ENCODE data around the gene ZNF22.

ZNF22 gene

DNA sequence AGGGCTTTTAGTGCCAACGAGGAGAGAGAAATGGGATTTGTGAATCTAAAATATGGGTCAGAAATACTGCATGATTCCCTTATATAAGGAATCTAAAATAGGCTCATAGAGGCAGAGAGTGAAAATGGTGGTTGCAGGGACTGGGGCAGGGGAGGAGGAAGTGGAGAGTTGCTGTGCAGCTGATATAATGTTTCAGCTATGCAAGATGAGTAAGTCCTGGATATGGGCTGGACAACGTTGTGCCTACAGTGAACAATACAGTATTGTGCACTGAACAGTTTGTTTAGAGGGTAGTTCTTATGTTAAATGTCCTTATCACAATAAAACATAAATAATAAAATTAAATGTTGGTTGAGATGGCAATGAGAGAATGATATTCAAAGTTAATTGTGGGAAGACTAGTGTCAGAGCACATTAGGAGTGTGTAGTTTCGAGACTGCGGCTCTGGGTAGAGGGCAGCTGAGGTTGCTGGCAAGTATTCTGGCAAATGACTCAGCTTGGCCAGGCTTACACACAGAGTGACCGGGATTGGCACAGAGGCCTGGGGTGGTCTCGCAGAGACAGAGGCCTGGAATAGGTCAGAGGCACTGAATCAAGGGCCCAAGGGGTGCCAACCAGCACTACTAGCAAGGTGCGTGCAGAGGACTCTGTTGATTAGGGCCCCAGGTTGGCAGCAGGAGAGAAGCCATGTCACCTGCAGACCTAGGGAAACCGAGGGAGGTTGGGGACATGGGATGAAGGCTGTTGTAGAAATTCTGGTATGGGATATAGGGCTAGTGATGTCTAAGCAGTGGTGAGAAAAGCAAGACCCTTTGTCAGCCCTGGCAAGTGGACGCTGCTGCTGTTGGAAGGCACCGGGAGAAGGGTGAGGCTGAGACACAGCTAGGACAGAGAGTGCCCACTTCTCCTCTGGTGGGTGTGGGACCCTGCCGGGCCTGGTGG lies 19.3 kb upstream of the ZNF22 start:
- DNase-seq (ENCODE audit: extremely low spot score), result no peak
- ChIA-PET CTCF (interaction anchor here (0.9 to 1.2 kb wide), 3 partner anchors 8 to 74 kb away, joined by 3 read pairs; no protein-coding TSS in a partner anchor), POLR2A (interaction anchor here (1.1 to 1.2 kb wide), 2 partner anchors 9 to 23 kb away, joined by 3 to 4 read pairs; no protein-coding TSS in a partner anchor)
- TF ChIP-seq LEF1 (IDR thresholded peaks at IDR 0.05; ENCODE audit: borderline replicate concordance) (no peak), L3MBTL2 (conservative IDR thresholded peaks at IDR 0.05) (no peak), TARDBP (IDR thresholded peaks at IDR 0.05) (no peak), NFRKB (IDR thresholded peaks at IDR 0.05) (no peak), ELF4 (IDR thresholded peaks at IDR 0.05) (no peak), SUZ12 (IDR thresholded peaks at IDR 0.05) (no peak), ARNT (IDR thresholded peaks at IDR 0.05) (no peak), ZNF384 (IDR thresholded peaks at IDR 0.05) (no peak), PKNOX1 (IDR thresholded peaks at IDR 0.05) (no peak), FOXK2 (IDR thresholded peaks at IDR 0.05) (no peak), FOXA1 (IDR thresholded peaks at IDR 0.05) (no peak), HDGF (IDR thresholded peaks at IDR 0.05; ENCODE audit: borderline replicate concordance) (no peak), SP1 (IDR thresholded peaks at IDR 0.05) (no peak), BHLHE40 (IDR thresholded peaks at IDR 0.05; ENCODE audit: borderline replicate concordance) (no peak), FOXM1 (IDR thresholded peaks at IDR 0.05; ENCODE audit: borderline replicate concordance) (no peak), CTBP1 (IDR thresholded peaks at IDR 0.05; ENCODE audit: borderline replicate concordance) (no peak)

DNA sequence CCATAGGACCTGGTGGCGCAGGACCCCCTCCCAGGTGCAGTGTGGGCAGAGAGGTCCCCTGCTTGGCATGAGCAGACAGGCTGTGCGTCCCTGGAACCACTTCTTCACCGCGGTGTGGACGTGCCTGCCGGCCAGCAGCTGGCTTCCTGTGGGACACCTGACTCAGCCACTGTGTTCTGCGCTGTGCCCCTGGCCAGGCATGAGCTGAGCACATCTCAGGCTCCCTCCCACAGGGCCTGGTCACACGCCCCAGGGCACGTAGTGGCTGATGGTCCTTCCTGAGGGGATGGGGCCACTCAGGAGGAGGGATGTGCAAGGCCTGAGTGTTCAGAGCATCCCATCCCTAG lies 18.6 kb upstream of the ZNF22 start:
- no peak for DNase-seq (ENCODE audit: extremely low spot score)
- CTCF ChIA-PET, result no interaction called here
- POLR2A ChIA-PET, result interaction anchor here (1.2 kb wide), 1 partner anchor 24 kb away, joined by 4 read pairs; no protein-coding TSS in a partner anchor
- TF ChIP-seq NFRKB (IDR thresholded peaks at IDR 0.05), result no peak

GRCh38 chr10:44982496-44982895 lies 18.2 kb upstream of the ZNF22 start:
- DNase-seq (ENCODE audit: extremely low spot score), result no peak
- POLR2A ChIA-PET, result no interaction called here
- TF ChIP-seq SUZ12 (IDR thresholded peaks at IDR 0.05), result no peak
- CTCF ChIA-PET, result no interaction called here

DNA sequence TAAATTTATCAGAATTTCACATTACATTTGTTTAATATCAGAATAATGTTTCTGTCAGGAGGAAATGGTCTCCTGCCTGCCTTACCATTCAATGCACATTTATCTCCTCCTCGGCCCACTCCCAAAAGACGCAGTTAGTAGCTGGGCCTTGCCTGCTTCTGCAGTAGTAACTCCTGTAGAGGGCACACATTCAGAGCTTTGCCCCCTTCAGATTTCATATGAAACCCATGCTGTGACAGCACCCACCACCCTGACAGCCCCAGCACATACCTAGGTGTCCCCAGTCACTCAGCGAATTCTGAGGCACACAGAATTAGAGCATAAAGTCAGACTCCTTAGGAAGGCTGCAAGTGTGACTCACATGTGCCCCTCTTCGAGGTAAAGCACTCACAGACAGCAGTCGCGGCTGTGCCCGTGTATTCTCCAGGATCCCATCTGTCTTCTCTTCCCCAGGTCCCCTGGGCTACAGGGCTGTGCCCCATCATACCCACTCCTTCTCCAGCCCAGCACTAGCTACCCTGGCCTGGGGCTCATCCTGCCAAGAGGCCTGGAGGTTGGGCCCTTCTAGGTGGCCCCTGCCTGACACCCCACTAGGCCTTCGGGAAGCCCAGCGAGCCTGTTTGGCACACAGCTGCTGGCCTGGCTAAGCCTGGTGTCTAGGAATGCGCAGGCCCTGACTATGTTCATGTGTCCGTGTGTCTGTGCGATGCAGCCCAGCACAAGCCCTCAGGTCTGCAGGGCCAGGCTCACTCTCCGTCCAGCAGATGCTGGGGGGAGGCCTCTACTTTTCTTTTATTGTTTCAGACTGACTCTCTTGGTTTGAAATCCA lies 17.4 kb upstream of the ZNF22 start:
- no peak for DNase-seq (ENCODE audit: extremely low spot score)
- ChIA-PET CTCF (no interaction called here), POLR2A (no interaction called here)

DNA sequence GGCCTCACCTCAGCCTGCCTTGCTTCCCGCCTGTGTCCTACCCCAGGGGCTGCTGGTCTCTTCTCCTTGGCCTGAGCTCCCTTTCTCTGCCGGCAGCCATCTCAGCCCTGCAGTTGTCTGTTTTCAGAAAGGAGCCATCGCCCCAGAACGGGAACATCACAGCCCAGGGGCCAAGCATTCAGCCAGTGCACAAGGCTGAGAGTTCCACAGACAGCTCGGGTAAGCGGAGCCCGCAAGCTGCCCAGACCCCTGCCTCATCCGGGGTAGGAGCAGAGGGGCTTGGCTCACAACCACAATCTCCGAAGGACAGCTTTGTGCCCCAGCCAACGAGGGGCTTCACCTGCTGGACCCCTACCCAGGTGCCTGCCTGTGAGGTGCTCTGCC lies 16.8 kb upstream of the ZNF22 start:
- CTCF ChIA-PET, result no interaction called here
- no peak for DNase-seq (ENCODE audit: extremely low spot score)
- POLR2A ChIA-PET, result no interaction called here

More for the DNA sequence above, 17.4 kb upstream of the ZNF22 start:
- TF ChIP-seq SP1 (IDR thresholded peaks at IDR 0.05) (no peak), ZNF384 (IDR thresholded peaks at IDR 0.05) (no peak), LEF1 (IDR thresholded peaks at IDR 0.05; ENCODE audit: borderline replicate concordance) (no peak), PKNOX1 (IDR thresholded peaks at IDR 0.05) (no peak), ARNT (IDR thresholded peaks at IDR 0.05) (no peak), FOXM1 (IDR thresholded peaks at IDR 0.05; ENCODE audit: borderline replicate concordance) (no peak), BHLHE40 (IDR thresholded peaks at IDR 0.05; ENCODE audit: borderline replicate concordance) (no peak), SUZ12 (IDR thresholded peaks at IDR 0.05) (no peak), ELF4 (IDR thresholded peaks at IDR 0.05) (no peak), FOXA1 (IDR thresholded peaks at IDR 0.05) (no peak), NFRKB (IDR thresholded peaks at IDR 0.05) (no peak), CTBP1 (IDR thresholded peaks at IDR 0.05; ENCODE audit: borderline replicate concordance) (no peak), TARDBP (IDR thresholded peaks at IDR 0.05) (no peak), L3MBTL2 (conservative IDR thresholded peaks at IDR 0.05) (no peak), FOXK2 (IDR thresholded peaks at IDR 0.05) (no peak), HDGF (IDR thresholded peaks at IDR 0.05; ENCODE audit: borderline replicate concordance) (no peak)

DNA sequence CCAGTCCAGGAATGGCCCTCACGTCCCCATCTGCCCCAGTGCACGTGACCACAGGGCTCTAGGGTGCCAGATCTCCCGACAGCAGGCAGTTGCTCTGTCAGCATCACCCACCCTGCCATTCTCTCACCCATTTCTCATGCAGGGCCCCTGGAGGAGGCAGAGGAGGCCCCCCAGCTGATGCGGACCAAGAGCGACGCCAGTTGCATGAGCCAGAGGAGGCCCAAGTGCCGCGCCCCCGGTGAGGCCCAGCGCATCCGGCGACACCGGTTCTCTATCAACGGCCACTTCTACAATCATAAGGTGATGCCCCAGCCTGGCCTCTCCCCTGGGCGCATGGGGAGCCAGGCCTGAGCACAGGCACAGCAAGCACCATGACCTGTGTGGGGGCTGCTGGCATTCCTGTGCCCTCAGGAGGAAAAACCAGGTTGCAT lies 16.0 kb upstream of the ZNF22 start:
- ChIA-PET POLR2A (interaction anchor here (1.0 kb wide), 1 partner anchor 9 kb away, joined by 4 read pairs; no protein-coding TSS in a partner anchor), CTCF (no interaction called here)
- no peak for TF ChIP-seq FOXK2 (IDR thresholded peaks at IDR 0.05)
- no peak for DNase-seq (ENCODE audit: extremely low spot score)

More for the DNA sequence above, 16.8 kb upstream of the ZNF22 start:
- TF ChIP-seq CTBP1 (IDR thresholded peaks at IDR 0.05; ENCODE audit: borderline replicate concordance) (no peak), TARDBP (IDR thresholded peaks at IDR 0.05) (no peak), ZNF384 (IDR thresholded peaks at IDR 0.05) (no peak), FOXM1 (IDR thresholded peaks at IDR 0.05; ENCODE audit: borderline replicate concordance) (no peak), FOXA1 (IDR thresholded peaks at IDR 0.05) (no peak), BHLHE40 (IDR thresholded peaks at IDR 0.05; ENCODE audit: borderline replicate concordance) (no peak)

GRCh38 chr10:44985175-44985681 lies 15.5 kb upstream of the ZNF22 start:
- ChIA-PET POLR2A (interaction anchor here (1.0 kb wide), 1 partner anchor 9 kb away, joined by 4 read pairs; no protein-coding TSS in a partner anchor), CTCF (no interaction called here)
- TF ChIP-seq SUZ12 (IDR thresholded peaks at IDR 0.05), result no peak
- TF ChIP-seq SP1 (IDR thresholded peaks at IDR 0.05), result no peak
- no peak for TF ChIP-seq FOXK2 (IDR thresholded peaks at IDR 0.05)
- no peak for TF ChIP-seq CTBP1 (IDR thresholded peaks at IDR 0.05; ENCODE audit: borderline replicate concordance)
- no peak for TF ChIP-seq ZNF384 (IDR thresholded peaks at IDR 0.05)
- no peak for TF ChIP-seq BHLHE40 (IDR thresholded peaks at IDR 0.05; ENCODE audit: borderline replicate concordance)
- no peak for TF ChIP-seq ARNT (IDR thresholded peaks at IDR 0.05)
- TF ChIP-seq L3MBTL2 (conservative IDR thresholded peaks at IDR 0.05), result no peak
- TF ChIP-seq FOXA1 (IDR thresholded peaks at IDR 0.05), result no peak
- no peak for DNase-seq (ENCODE audit: extremely low spot score)

Data from HEK293T (cell line).